ENCODE measurements around the gene SLC26A4.

Gene SLC26A4

GRCh38 chr7:107696330-107696946 lies 35.8 kb downstream of the SLC26A4 start:
- TF ChIP-seq CTCF (IDR thresholded peaks at IDR 0.05; ENCODE audit: extremely low read depth, insufficient read depth, missing control alignments) = no peak
- in situ Hi-C loops (cut with MboI; ENCODE audit: low pct_unique_long_range_greater_than_20kb, low sequenced_read_pairs, unreplicated experiment) = no loop called here

GRCh38 chr7:107697321-107698049 lies 36.9 kb downstream of the SLC26A4 start:
- TF ChIP-seq CTCF (IDR thresholded peaks at IDR 0.05; ENCODE audit: extremely low read depth, insufficient read depth, missing control alignments) = no peak
- in situ Hi-C loops (cut with MboI; ENCODE audit: low pct_unique_long_range_greater_than_20kb, low sequenced_read_pairs, unreplicated experiment) = no loop called here
- no peak for DNase-seq (ENCODE audit: low spot score)

More at GRCh38 chr7:107696330-107696946, 35.8 kb downstream of the SLC26A4 start:
- no peak for DNase-seq (ENCODE audit: low spot score)

- DNase-seq (ENCODE audit: low spot score) = no peak
- TF ChIP-seq CTCF (IDR thresholded peaks at IDR 0.05; ENCODE audit: extremely low read depth, insufficient read depth, missing control alignments) = no peak
- in situ Hi-C loops (cut with MboI; ENCODE audit: low pct_unique_long_range_greater_than_20kb, low sequenced_read_pairs, unreplicated experiment) = no loop called here
Measured at GRCh38 chr7:107700570-107700969, 39.9 kb downstream of the SLC26A4 start.

- in situ Hi-C loops (cut with MboI; ENCODE audit: low pct_unique_long_range_greater_than_20kb, low sequenced_read_pairs, unreplicated experiment) = no loop called here
- no peak for TF ChIP-seq CTCF (IDR thresholded peaks at IDR 0.05; ENCODE audit: extremely low read depth, insufficient read depth, missing control alignments)
- no peak for DNase-seq (ENCODE audit: low spot score)
Measured at GRCh38 chr7:107701191-107701590, 40.6 kb downstream of the SLC26A4 start.

GRCh38 chr7:107703219-107703618 lies 42.6 kb downstream of the SLC26A4 start:
- in situ Hi-C loops (cut with MboI; ENCODE audit: low pct_unique_long_range_greater_than_20kb, low sequenced_read_pairs, unreplicated experiment) = no loop called here
- DNase-seq (ENCODE audit: low spot score) = no peak

GRCh38 chr7:107703872-107704271 lies 43.2 kb downstream of the SLC26A4 start:
- no peak for TF ChIP-seq CTCF (IDR thresholded peaks at IDR 0.05; ENCODE audit: extremely low read depth, insufficient read depth, missing control alignments)
- in situ Hi-C loops (cut with MboI; ENCODE audit: low pct_unique_long_range_greater_than_20kb, low sequenced_read_pairs, unreplicated experiment) = no loop called here
- no peak for DNase-seq (ENCODE audit: low spot score)

More at GRCh38 chr7:107703219-107703618, 42.6 kb downstream of the SLC26A4 start:
- no peak for TF ChIP-seq CTCF (IDR thresholded peaks at IDR 0.05; ENCODE audit: extremely low read depth, insufficient read depth, missing control alignments)
